ENCODE measurements around the gene UBE2A. TPM values are rescaled to one million over a fixed set of nuclear protein-coding genes. Genes with fewer than 3 reads are reported as not detected.
A peak's percentile ranks its signal among the peaks of the same experiment; 100 is the strongest.

Gene UBE2A
- total RNA-seq, 1 donor from 2014 or later: 19.8 TPM

- Histone ChIP-seq H3K4me3 (ENCODE audit: low read length in 3 of 3) (peak overlapping the region; percentile 77 to 82 (median 77)), H3K9me3 (ENCODE audit: control insufficient read depth in 3 of 3, low read length in 3 of 3) (no peaks in the 10 kb centered on the region), H3K27ac (ENCODE audit: low read depth, low read length) (peak overlapping the region; percentile 92), H3K36me3 (ENCODE audit: control insufficient read depth in 3 of 3, insufficient read depth in 3 of 3, low read length in 3 of 3) (no peaks in the 10 kb centered on the region), H3K9ac (ENCODE audit: low read depth in 1 of 3, low read length in 3 of 3) (peak overlapping the region; percentile 65 to 87 (median 84)), H3K4me1 (ENCODE audit: control insufficient read depth in 3 of 3, insufficient read depth in 3 of 3, low read length in 3 of 3) (peaks cover 4 to 14% (median 14%) of the 10 kb centered on the region in 3 donors), H3K27me3 (ENCODE audit: control insufficient read depth in 3 of 3, insufficient read depth in 3 of 3, low read length in 3 of 3) (no peaks in the 10 kb centered on the region)
Observed at GRCh38 chrX:119573222-119573621, 1.1 kb upstream of the UBE2A start.

- H3K27ac ChIP-seq (ENCODE audit: low read depth, low read length): peak overlapping the region; percentile 92
- no peaks in the 10 kb centered on the region for H3K27me3 ChIP-seq (ENCODE audit: control insufficient read depth in 3 of 3, insufficient read depth in 3 of 3, low read length in 3 of 3)
- H3K9ac ChIP-seq (ENCODE audit: low read depth in 1 of 3, low read length in 3 of 3): peak overlapping the region; percentile 74 to 87 (median 84)
- no peaks in the 10 kb centered on the region for H3K36me3 ChIP-seq (ENCODE audit: control insufficient read depth in 3 of 3, insufficient read depth in 3 of 3, low read length in 3 of 3)
- peaks cover 4 to 14% (median 14%) of the 10 kb centered on the region in 3 donors for H3K4me1 ChIP-seq (ENCODE audit: control insufficient read depth in 3 of 3, insufficient read depth in 3 of 3, low read length in 3 of 3)
- H3K4me3 ChIP-seq (ENCODE audit: low read length in 3 of 3): peak overlapping the region; percentile 77 to 82 (median 77)
- H3K9me3 ChIP-seq (ENCODE audit: control insufficient read depth in 3 of 3, low read length in 3 of 3): no peaks in the 10 kb centered on the region
Observed at GRCh38 chrX:119573840-119574393, 446 bp upstream of the UBE2A start.

GRCh38 chrX:119579414-119579813 is 5.1 kb downstream of the UBE2A start:
- Histone ChIP-seq H3K4me1 (ENCODE audit: control insufficient read depth in 3 of 3, insufficient read depth in 3 of 3, low read length in 3 of 3) (peaks cover 6 to 7% (median 7%) of the 10 kb centered on the region in 3 donors), H3K9me3 (ENCODE audit: control insufficient read depth in 3 of 3, low read length in 3 of 3) (no peaks in the 10 kb centered on the region), H3K4me3 (ENCODE audit: low read length in 3 of 3) (no peak overlapping the region), H3K36me3 (ENCODE audit: control insufficient read depth in 3 of 3, insufficient read depth in 3 of 3, low read length in 3 of 3) (no peaks in the 10 kb centered on the region), H3K27me3 (ENCODE audit: control insufficient read depth in 3 of 3, insufficient read depth in 3 of 3, low read length in 3 of 3) (no peaks in the 10 kb centered on the region), H3K9ac (ENCODE audit: low read depth in 1 of 3, low read length in 3 of 3) (no peak overlapping the region), H3K27ac (ENCODE audit: low read depth, low read length) (no peak overlapping the region)

- Histone ChIP-seq H3K27ac (ENCODE audit: low read depth, low read length) (peak overlapping the region; percentile 52), H3K27me3 (ENCODE audit: control insufficient read depth in 3 of 3, insufficient read depth in 3 of 3, low read length in 3 of 3) (no peaks in the 10 kb centered on the region), H3K4me1 (ENCODE audit: control insufficient read depth in 3 of 3, insufficient read depth in 3 of 3, low read length in 3 of 3) (peaks cover 0 to 2% (median 0%) of the 10 kb centered on the region in 3 donors)
Observed at GRCh38 chrX:119583431-119584059, 9.2 kb downstream of the UBE2A start.

GRCh38 chrX:119589810-119590209 is 15.4 kb downstream of the UBE2A start:
- Histone ChIP-seq H3K27ac (ENCODE audit: low read depth, low read length) (no peak overlapping the region), H3K27me3 (ENCODE audit: control insufficient read depth in 3 of 3, insufficient read depth in 3 of 3, low read length in 3 of 3) (no peaks in the 10 kb centered on the region), H3K36me3 (ENCODE audit: control insufficient read depth in 3 of 3, insufficient read depth in 3 of 3, low read length in 3 of 3) (peaks cover 3 to 16% (median 15%) of the 10 kb centered on the region in 3 donors), H3K9ac (ENCODE audit: low read depth in 1 of 3, low read length in 3 of 3) (no peak overlapping the region), H3K4me1 (ENCODE audit: control insufficient read depth in 3 of 3, insufficient read depth in 3 of 3, low read length in 3 of 3) (no peaks in the 10 kb centered on the region), H3K4me3 (ENCODE audit: low read length in 3 of 3) (no peak overlapping the region), H3K9me3 (ENCODE audit: control insufficient read depth in 3 of 3, low read length in 3 of 3) (no peaks in the 10 kb centered on the region)

More at GRCh38 chrX:119583431-119584059, 9.2 kb downstream of the UBE2A start:
- peak overlapping the region in 1 of 3 donors; percentile 51 for H3K9ac ChIP-seq (ENCODE audit: low read depth in 1 of 3, low read length in 3 of 3)
- peaks cover 0 to 3% (median 0%) of the 10 kb centered on the region in 3 donors for H3K36me3 ChIP-seq (ENCODE audit: control insufficient read depth in 3 of 3, insufficient read depth in 3 of 3, low read length in 3 of 3)
- no peaks in the 10 kb centered on the region for H3K9me3 ChIP-seq (ENCODE audit: control insufficient read depth in 3 of 3, low read length in 3 of 3)
- no peak overlapping the region for H3K4me3 ChIP-seq (ENCODE audit: low read length in 3 of 3)

GRCh38 chrX:119602701-119603255 is 28.4 kb downstream of the UBE2A start:
- no peaks in the 10 kb centered on the region for H3K36me3 ChIP-seq (ENCODE audit: control insufficient read depth in 3 of 3, insufficient read depth in 3 of 3, low read length in 3 of 3)
- no peak overlapping the region for H3K27ac ChIP-seq (ENCODE audit: low read depth, low read length)
- H3K27me3 ChIP-seq (ENCODE audit: control insufficient read depth in 3 of 3, insufficient read depth in 3 of 3, low read length in 3 of 3): no peaks in the 10 kb centered on the region
- no peak overlapping the region for H3K4me3 ChIP-seq (ENCODE audit: low read length in 3 of 3)
- peaks cover 4 to 9% (median 5%) of the 10 kb centered on the region in 3 donors for H3K4me1 ChIP-seq (ENCODE audit: control insufficient read depth in 3 of 3, insufficient read depth in 3 of 3, low read length in 3 of 3)
- no peaks in the 10 kb centered on the region for H3K9me3 ChIP-seq (ENCODE audit: control insufficient read depth in 3 of 3, low read length in 3 of 3)
- H3K9ac ChIP-seq (ENCODE audit: low read depth in 1 of 3, low read length in 3 of 3): no peak overlapping the region

GRCh38 chrX:119604766-119605463 is 30.6 kb downstream of the UBE2A start:
- Histone ChIP-seq H3K9ac (ENCODE audit: low read depth in 1 of 3, low read length in 3 of 3) (peak overlapping the region in 2 of 3 donors; percentile 61 to 66), H3K4me1 (ENCODE audit: control insufficient read depth in 3 of 3, insufficient read depth in 3 of 3, low read length in 3 of 3) (peaks cover 4 to 9% (median 5%) of the 10 kb centered on the region in 3 donors), H3K27ac (ENCODE audit: low read depth, low read length) (no peak overlapping the region), H3K9me3 (ENCODE audit: control insufficient read depth in 3 of 3, low read length in 3 of 3) (no peaks in the 10 kb centered on the region), H3K4me3 (ENCODE audit: low read length in 3 of 3) (peak overlapping the region; percentile 72 to 93 (median 77)), H3K36me3 (ENCODE audit: control insufficient read depth in 3 of 3, insufficient read depth in 3 of 3, low read length in 3 of 3) (no peaks in the 10 kb centered on the region), H3K27me3 (ENCODE audit: control insufficient read depth in 3 of 3, insufficient read depth in 3 of 3, low read length in 3 of 3) (no peaks in the 10 kb centered on the region)

GRCh38 chrX:119605464-119606279 is 31.3 kb downstream of the UBE2A start:
- H3K9ac ChIP-seq (ENCODE audit: low read depth in 1 of 3, low read length in 3 of 3): peak overlapping the region; percentile 81 to 89 (median 88)
- peak overlapping the region; percentile 91 to 93 (median 91) for H3K4me3 ChIP-seq (ENCODE audit: low read length in 3 of 3)
- H3K27me3 ChIP-seq (ENCODE audit: control insufficient read depth in 3 of 3, insufficient read depth in 3 of 3, low read length in 3 of 3): no peaks in the 10 kb centered on the region
- H3K27ac ChIP-seq (ENCODE audit: low read depth, low read length): peak overlapping the region; percentile 69
- no peaks in the 10 kb centered on the region for H3K36me3 ChIP-seq (ENCODE audit: control insufficient read depth in 3 of 3, insufficient read depth in 3 of 3, low read length in 3 of 3)
- H3K9me3 ChIP-seq (ENCODE audit: control insufficient read depth in 3 of 3, low read length in 3 of 3): no peaks in the 10 kb centered on the region
- peaks cover 4 to 9% (median 5%) of the 10 kb centered on the region in 3 donors for H3K4me1 ChIP-seq (ENCODE audit: control insufficient read depth in 3 of 3, insufficient read depth in 3 of 3, low read length in 3 of 3)

GRCh38 chrX:119606280-119607017 is 32.1 kb downstream of the UBE2A start, which contains the start of gene NKRF:
TSS of gene NKRF (minus strand) at chrX:119606424.
- Histone ChIP-seq H3K4me3 (ENCODE audit: low read length in 3 of 3) (peak within 1 kb of the TSS; percentile 91 to 93 (median 91)), H3K27ac (ENCODE audit: low read depth, low read length) (peak within 1 kb of the TSS; percentile 69), H3K4me1 (ENCODE audit: control insufficient read depth in 3 of 3, insufficient read depth in 3 of 3, low read length in 3 of 3) (peaks cover 4 to 9% (median 5%) of the 10 kb centered on the region in 3 donors), H3K36me3 (ENCODE audit: control insufficient read depth in 3 of 3, insufficient read depth in 3 of 3, low read length in 3 of 3) (no peaks in the 10 kb centered on the region), H3K9ac (ENCODE audit: low read depth in 1 of 3, low read length in 3 of 3) (peak within 1 kb of the TSS; percentile 81 to 89 (median 88)), H3K27me3 (ENCODE audit: control insufficient read depth in 3 of 3, insufficient read depth in 3 of 3, low read length in 3 of 3) (no peaks in the 10 kb centered on the region), H3K9me3 (ENCODE audit: control insufficient read depth in 3 of 3, low read length in 3 of 3) (no peaks in the 10 kb centered on the region)

Data from skeletal muscle tissue (tissue), 4 donors.